B cell (primary cell): ENCODE measurements around the gene LASP1. TPM values are rescaled to one million over a fixed set of nuclear protein-coding genes. Genes with fewer than 3 reads are reported as not detected.

ENCODE experiments used
- ATAC-seq: fragments of 200-7000 bp; cut with Tn5 transposase; one replicate; pipeline ENCODE4 v1.10.0; 2021; ENCODE audit warnings: low read depth, mild to moderate bottlenecking, moderate number of reproducible peaks, moderate library complexity
- CTCF ChIA-PET: fragments of 350-600 bp; sonication (Branson Sonifier 250); formaldehyde crosslinking; loops from one replicate; lab custom pipeline; 2021; ENCODE audit warnings: antibody characterized with exemption, inconsistent platforms; lab: Charles Lee
- POLR2A ChIA-PET: fragments of 350-600 bp; sonication (Branson Sonifier 250); formaldehyde crosslinking; loops from one replicate; lab custom pipeline; 2021; ENCODE audit warnings: antibody characterized with exemption; lab: Charles Lee
- DNase-seq: peaks from one replicate; pipeline ENCODE4 v3.0.0; 2013
- H2AFZ ChIP-seq: 2 replicates; pipeline ENCODE4 v1.6.1; 2012; ENCODE audit warnings: mild to moderate bottlenecking, low read depth, low read length; ENCODE audit not compliant: insufficient read depth, poor library complexity, severe bottlenecking
- H3K27ac ChIP-seq, 2 donors: 1 replicate in 1 of 2; 2 replicates in 1 of 2; pipeline ENCODE4 v1.5.1; 2012 to 2013; ENCODE audit warnings: low read length in 2 of 2, mild to moderate bottlenecking in 2 of 2, moderate library complexity in 1 of 2
- H3K27me3 ChIP-seq, 4 experiments: fragments of 200-600 bp in 1 of 4; sonication (generic) in 1 of 4; replicated peaks in 1 of 4; 1 replicate in 2 of 4; 2 replicates in 2 of 4; pipeline versions ENCODE4 v1.6.1 to v1.7.0; 2013 to 2016; ENCODE audit warnings: low read length in 3 of 4, mild to moderate bottlenecking in 2 of 4, mixed read lengths in 1 of 4, moderate library complexity in 1 of 4; ENCODE audit not compliant: insufficient read depth in 4 of 4, control insufficient read depth in 3 of 4; ENCODE audit errors: control extremely low read depth in 1 of 4
- H3K36me3 ChIP-seq, 2 experiments: replicated peaks in 1 of 2; 1 replicate in 1 of 2; 2 replicates in 1 of 2; pipeline versions ENCODE4 v1.6.1 to v1.7.1; 2013; ENCODE audit warnings: low read length in 1 of 2; ENCODE audit not compliant: insufficient read depth in 2 of 2, control insufficient read depth in 1 of 2; ENCODE audit errors: control extremely low read depth in 1 of 2, extremely low read depth in 1 of 2
- H3K4me1 ChIP-seq, 2 donors: fragments of 200-600 bp in 1 of 2; sonication (generic) in 1 of 2; 1 replicate in 1 of 2; 2 replicates in 1 of 2; pipeline versions ENCODE4 v1.5.1 to v1.6.1; 2013 to 2017; ENCODE audit warnings: low read length in 2 of 2; ENCODE audit not compliant: control insufficient read depth in 2 of 2, insufficient read depth in 2 of 2
- H3K4me2 ChIP-seq: replicated peaks from 2 replicates; pipeline ENCODE3; 2012; ENCODE audit warnings: mild to moderate bottlenecking, low read depth, low read length; ENCODE audit not compliant: poor library complexity, severe bottlenecking
- H3K4me3 ChIP-seq, 5 experiments: fragments of 200-600 bp in 1 of 5; sonication (generic) in 1 of 5; 1 replicate in 3 of 5; 2 replicates in 2 of 5; pipeline versions ENCODE4 v1.5.1 to v1.7.0; 2011 to 2016; ENCODE audit warnings: low read length in 4 of 5, mild to moderate bottlenecking in 4 of 5, low read depth in 2 of 5, control low read depth in 1 of 5, moderate library complexity in 1 of 5; ENCODE audit not compliant: insufficient read depth in 1 of 5; ENCODE audit errors: control extremely low read depth in 1 of 5, extremely low read depth in 1 of 5
- H3K79me2 ChIP-seq: fragments of 200-600 bp; sonication (generic); one replicate; pipeline ENCODE4 v1.6.0; 2016; ENCODE audit warnings: low read length; ENCODE audit not compliant: control insufficient read depth, insufficient read depth
- H3K9ac ChIP-seq: fragments of 200-600 bp; sonication (generic); 2 replicates; pipeline ENCODE4 v1.6.1; 2017; ENCODE audit warnings: mild to moderate bottlenecking, low read length, moderate library complexity
- H3K9me3 ChIP-seq, 3 donors: one replicate each; pipeline versions ENCODE4 v1.6.1 to v1.7.1; 2013; ENCODE audit warnings: low read length in 2 of 3; ENCODE audit not compliant: control insufficient read depth in 2 of 3, insufficient read depth in 1 of 3; ENCODE audit errors: control extremely low read depth in 1 of 3
- H4K20me1 ChIP-seq: 2 replicates; pipeline ENCODE4 v1.6.0; 2012; ENCODE audit warnings: mild to moderate bottlenecking, low read length; ENCODE audit not compliant: insufficient read depth, control insufficient read depth, poor library complexity, severe bottlenecking
- H3K27ac Mint-ChIP-seq: one replicate; pipeline ENCODE4 v1.8.0; 2021; ENCODE audit warnings: mixed read lengths
- H3K27me3 Mint-ChIP-seq: one replicate; pipeline ENCODE4 v1.8.0; 2021; ENCODE audit warnings: mixed read lengths
- H3K4me1 Mint-ChIP-seq: one replicate; pipeline ENCODE4 v1.8.0; 2021; ENCODE audit warnings: mixed read lengths
- H3K4me3 Mint-ChIP-seq: one replicate; pipeline ENCODE4 v1.8.0; 2021; ENCODE audit warnings: mixed read lengths
- H3K9me3 Mint-ChIP-seq: one replicate; pipeline ENCODE4 v1.8.0; 2022; ENCODE audit warnings: mixed read lengths; ENCODE audit not compliant: insufficient read depth
- EZH2 ChIP-seq: IDR thresholded peaks from 2 replicates; pipeline ENCODE4 v1.6.1; 2012; ENCODE audit warnings: borderline replicate concordance, low read depth, mild to moderate bottlenecking, moderate library complexity, low read length; ENCODE audit not compliant: insufficient read depth, poor library complexity, severe bottlenecking
- WGBS: methylation state at CpG from one replicate; pipeline ENCODE4 v1.1.5; 2013; ENCODE audit warnings: missing lambda C conversion rate; ENCODE audit not compliant: insufficient coverage; 5-methylcytosine and 5-hydroxymethylcytosine counted together
- intact Hi-C: fragments of 100-400 bp; cut with micrococcal nuclease; formaldehyde crosslinking; loops from one replicate; pipeline ENCODE4 v1.10.0; 2022
- polyA plus RNA-seq: library from polyadenylated mRNA; depleted of rRNA; stranded (reverse); fragments of >200 nt; gene quantifications from 2 replicates; pipeline ENCODE4 v1.2.3, GENCODE V29; 2012
- small RNA-seq: library from RNA; depleted of rRNA; stranded (forward); fragments of <200 nt; gene quantifications from one replicate; pipeline ENCODE3, GENCODE V24; 2012; ENCODE audit warnings: low replicate concordance, low read depth; ENCODE audit not compliant: insufficient read length
- total RNA-seq, 2 donors: library from RNA; stranded (reverse); fragments of 120-200 nt in 1 of 2; gene quantifications; 1 replicate in 1 of 2; 2 replicates in 1 of 2; pipeline versions ENCODE4 v1.2.3 to v1.2.4, GENCODE V29; 2013 to 2022
- TF ChIP-seq, protein P1 (sequence below): fragments of 200-600 bp; IDR thresholded peaks from one replicate; pipeline ENCODE4 v1.8.0; 2022; ENCODE audit warnings: antibody characterized with exemption, mild to moderate bottlenecking

The LASP1 gene
- total and polyA plus RNA-seq, 2 donors (not counting 1 experiment from before 2014, with no cell fraction given), result 51.6 to 125 TPM

DNA sequence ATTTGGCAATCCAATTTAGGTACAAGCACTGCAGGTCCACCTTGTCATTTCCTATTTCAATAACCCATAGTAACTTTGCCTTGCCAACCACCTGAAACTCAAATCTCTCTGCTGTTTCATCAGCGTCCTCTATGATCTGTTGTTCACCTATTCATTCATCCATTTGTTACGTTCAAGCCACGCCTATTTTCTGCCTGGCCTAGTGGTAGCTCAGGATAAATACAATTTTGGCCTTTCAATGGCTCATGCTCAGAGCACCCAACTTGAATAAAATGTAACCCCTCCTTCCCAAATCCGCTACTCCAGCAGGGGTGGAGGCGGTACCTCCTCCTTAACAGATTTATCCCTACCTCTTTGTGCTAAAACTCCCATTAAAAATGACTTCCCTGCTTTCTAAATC is 100.9 kb downstream of the LASP1 start:
- WGBS, result 89% methylated on average over 5 of the region's 5 CpGs
- H3K27me3 Mint-ChIP-seq, result peaks cover 6% of the 10 kb centered on the region
- no peak for ATAC-seq

More for the DNA sequence above, 100.9 kb downstream of the LASP1 start:
- intact Hi-C loops, result no loop called here
- H3K4me2 ChIP-seq, result no peak overlapping the region
- H3K9ac ChIP-seq, result no peak overlapping the region
- DNase-seq, result no peak
- H3K9me3 ChIP-seq, result no peaks in the 10 kb centered on the region
- H3K4me3 ChIP-seq, result no peak overlapping the region
- ChIA-PET CTCF (interaction anchor here (4.6 kb wide), 1 partner anchor 12 kb away, joined by 22 read pairs; no protein-coding TSS in a partner anchor), POLR2A (no interaction called here)
- no peaks in the 10 kb centered on the region for H3K9me3 Mint-ChIP-seq
- H3K4me1 ChIP-seq, result peaks cover 0 to 13% of the 10 kb centered on the region in 2 donors
- H2AFZ ChIP-seq, result no peak overlapping the region
- H3K27ac ChIP-seq, result no peak overlapping the region
- no peaks in the 10 kb centered on the region for H3K27me3 ChIP-seq
- TF ChIP-seq, protein P1, sequence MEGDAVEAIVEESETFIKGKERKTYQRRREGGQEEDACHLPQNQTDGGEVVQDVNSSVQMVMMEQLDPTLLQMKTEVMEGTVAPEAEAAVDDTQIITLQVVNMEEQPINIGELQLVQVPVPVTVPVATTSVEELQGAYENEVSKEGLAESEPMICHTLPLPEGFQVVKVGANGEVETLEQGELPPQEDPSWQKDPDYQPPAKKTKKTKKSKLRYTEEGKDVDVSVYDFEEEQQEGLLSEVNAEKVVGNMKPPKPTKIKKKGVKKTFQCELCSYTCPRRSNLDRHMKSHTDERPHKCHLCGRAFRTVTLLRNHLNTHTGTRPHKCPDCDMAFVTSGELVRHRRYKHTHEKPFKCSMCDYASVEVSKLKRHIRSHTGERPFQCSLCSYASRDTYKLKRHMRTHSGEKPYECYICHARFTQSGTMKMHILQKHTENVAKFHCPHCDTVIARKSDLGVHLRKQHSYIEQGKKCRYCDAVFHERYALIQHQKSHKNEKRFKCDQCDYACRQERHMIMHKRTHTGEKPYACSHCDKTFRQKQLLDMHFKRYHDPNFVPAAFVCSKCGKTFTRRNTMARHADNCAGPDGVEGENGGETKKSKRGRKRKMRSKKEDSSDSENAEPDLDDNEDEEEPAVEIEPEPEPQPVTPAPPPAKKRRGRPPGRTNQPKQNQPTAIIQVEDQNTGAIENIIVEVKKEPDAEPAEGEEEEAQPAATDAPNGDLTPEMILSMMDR, result no peak
- TF ChIP-seq EZH2, result no peak
- no peak overlapping the region for H3K4me3 Mint-ChIP-seq
- no peaks in the 10 kb centered on the region for H3K36me3 ChIP-seq
- no peaks in the 10 kb centered on the region for H4K20me1 ChIP-seq
- H3K27ac Mint-ChIP-seq, result no peak overlapping the region
- peaks cover 7% of the 10 kb centered on the region for H3K4me1 Mint-ChIP-seq
- H3K79me2 ChIP-seq, result no peaks in the 10 kb centered on the region

Small RNA genes within 50 kb of the gene (small RNA-seq; reads per million reads assigned to genes)
- gene MIR4727 (not detected), gene MIR6779 (not detected), gene SNORA21 (not detected), gene SNORA21B (not detected)

Other genes starting within 250 kb of the LASP1 start
- 0.97 and 1.2 TPM in 2 replicates for gene EPOP, start 195.1 kb upstream of the LASP1 start, total RNA-seq
- gene EPOP, start 195.1 kb upstream of the LASP1 start, polyA plus RNA-seq, result 0.62 and 0.66 TPM in 2 replicates
- 288 and 295 TPM in 2 replicates for gene MLLT6, start 164.8 kb upstream of the LASP1 start, total RNA-seq
- gene MLLT6, start 164.8 kb upstream of the LASP1 start, polyA plus RNA-seq, result 149 and 165 TPM in 2 replicates
- gene CISD3, start 139.7 kb upstream of the LASP1 start, total RNA-seq, result 11.3 TPM in 2 replicates
- 1.7 and 5.0 TPM in 2 replicates for gene CISD3, start 139.7 kb upstream of the LASP1 start, polyA plus RNA-seq
- gene PCGF2, start 121.7 kb upstream of the LASP1 start, total RNA-seq, result not detected in 2 replicates
- gene PCGF2, start 121.7 kb upstream of the LASP1 start, polyA plus RNA-seq, result 0.04 and 0.81 TPM in 2 replicates
- 106 and 109 TPM in 2 replicates for gene PSMB3, start 117.3 kb upstream of the LASP1 start, total RNA-seq
- 121 and 184 TPM in 2 replicates for gene PSMB3, start 117.3 kb upstream of the LASP1 start, polyA plus RNA-seq
- gene PIP4K2B, start 70.5 kb upstream of the LASP1 start, total RNA-seq, result 42.9 and 46.8 TPM in 2 replicates
- gene PIP4K2B, start 70.5 kb upstream of the LASP1 start, polyA plus RNA-seq, result 24.0 and 24.7 TPM in 2 replicates
- 39.3 and 43.3 TPM in 2 replicates for gene CWC25, start 44.7 kb upstream of the LASP1 start, total RNA-seq
- gene CWC25, start 44.7 kb upstream of the LASP1 start, polyA plus RNA-seq, result 40.8 and 71.2 TPM in 2 replicates
- gene RPL23, start 16.3 kb upstream of the LASP1 start, total RNA-seq, result 1,692 and 1,753 TPM in 2 replicates
- gene RPL23, start 16.3 kb upstream of the LASP1 start, polyA plus RNA-seq, result 2,282 and 3,005 TPM in 2 replicates
- not detected in 2 replicates for gene FBXO47, start 97.3 kb downstream of the LASP1 start, total RNA-seq
- not detected in 2 replicates for gene FBXO47, start 97.3 kb downstream of the LASP1 start, polyA plus RNA-seq